GM19324 (cell line): ENCODE measurements around the gene ADCYAP1R1.
"Not testable (repeated sequence)": the region's sequence is repeated elsewhere in the genome, so short reads cannot be mapped to it uniquely, and the experiment has no call there.

ENCODE experiments used
- ATAC-seq: cut with Tn5 transposase; IDR thresholded peaks from one replicate; pipeline ENCODE4 v1.9.1; 2021; ENCODE audit warnings: mild to moderate bottlenecking, moderate library complexity; ENCODE audit not compliant: unreplicated experiment, low FRiP score

Gene ADCYAP1R1

DNA sequence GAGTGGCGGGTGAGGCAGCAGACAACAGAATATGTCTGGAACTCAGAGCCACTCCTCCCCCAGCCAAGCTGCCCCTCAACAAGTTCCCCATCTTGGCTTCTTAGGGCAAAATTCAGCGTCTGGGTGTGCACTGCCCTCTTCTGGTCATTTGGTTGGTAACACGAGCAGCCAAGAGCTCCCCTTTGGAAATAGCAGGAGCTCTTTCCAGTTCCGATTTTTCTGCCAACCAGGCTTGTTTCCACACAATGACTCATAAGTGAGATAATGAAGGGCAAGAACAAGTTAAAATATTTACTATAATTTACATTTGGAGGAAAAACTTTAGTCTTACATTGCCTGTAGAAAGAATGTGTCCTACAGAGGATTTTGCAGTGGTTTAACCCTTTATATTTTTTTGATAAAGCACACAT lies 70.5 kb downstream of the ADCYAP1R1 start:
- ATAC-seq = no peak

GRCh38 chr7:31123321-31123720 lies 71.2 kb downstream of the ADCYAP1R1 start:
- ATAC-seq = no peak

GRCh38 chr7:31123726-31124125 lies 71.6 kb downstream of the ADCYAP1R1 start:
- no peak for ATAC-seq

- no peak for ATAC-seq
These were observed 73.1 kb downstream of the ADCYAP1R1 start for GRCh38 chr7:31125171-31125570.

DNA sequence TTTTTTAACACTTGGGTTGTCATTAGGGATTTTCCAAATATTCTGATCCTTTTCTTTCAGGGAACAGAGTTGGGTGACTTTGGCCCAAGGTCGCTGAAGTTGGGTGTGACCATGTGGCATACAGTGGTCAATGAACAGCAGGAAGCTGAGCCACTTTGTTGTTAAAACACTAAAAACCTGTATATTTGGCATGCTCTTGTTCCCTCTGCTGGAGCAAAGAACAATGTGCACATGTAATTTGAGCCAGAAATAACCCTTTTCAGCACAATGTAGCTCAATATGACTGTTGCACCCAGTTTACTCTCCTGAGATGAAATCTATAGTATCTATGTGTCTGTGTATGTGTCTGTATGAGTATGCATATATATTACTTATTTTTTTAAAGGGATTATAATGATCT lies 74.9 kb downstream of the ADCYAP1R1 start:
- ATAC-seq = no peak

DNA sequence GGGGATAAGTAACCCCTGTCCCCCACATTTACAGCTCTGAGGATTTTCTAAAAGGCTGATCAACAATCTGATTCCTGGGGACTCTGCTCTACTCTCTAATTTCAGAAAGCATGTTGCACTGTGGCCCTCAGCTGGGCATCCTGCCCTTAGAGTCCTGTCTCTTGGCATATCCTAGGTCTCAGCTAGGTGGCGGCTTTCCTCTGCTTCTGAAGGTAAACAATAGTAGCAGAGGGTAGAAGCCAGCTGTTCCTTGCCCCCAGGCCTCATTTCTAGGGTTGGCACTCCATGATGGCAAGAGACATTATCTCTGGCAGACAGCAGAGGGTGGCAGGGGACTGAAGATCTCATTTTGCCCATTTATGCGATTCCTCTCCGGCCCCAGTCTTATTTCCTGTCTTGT lies 77.0 kb downstream of the ADCYAP1R1 start:
- ATAC-seq = no peak

GRCh38 chr7:31133497-31133896 lies 81.4 kb downstream of the ADCYAP1R1 start:
- ATAC-seq = no peak

DNA sequence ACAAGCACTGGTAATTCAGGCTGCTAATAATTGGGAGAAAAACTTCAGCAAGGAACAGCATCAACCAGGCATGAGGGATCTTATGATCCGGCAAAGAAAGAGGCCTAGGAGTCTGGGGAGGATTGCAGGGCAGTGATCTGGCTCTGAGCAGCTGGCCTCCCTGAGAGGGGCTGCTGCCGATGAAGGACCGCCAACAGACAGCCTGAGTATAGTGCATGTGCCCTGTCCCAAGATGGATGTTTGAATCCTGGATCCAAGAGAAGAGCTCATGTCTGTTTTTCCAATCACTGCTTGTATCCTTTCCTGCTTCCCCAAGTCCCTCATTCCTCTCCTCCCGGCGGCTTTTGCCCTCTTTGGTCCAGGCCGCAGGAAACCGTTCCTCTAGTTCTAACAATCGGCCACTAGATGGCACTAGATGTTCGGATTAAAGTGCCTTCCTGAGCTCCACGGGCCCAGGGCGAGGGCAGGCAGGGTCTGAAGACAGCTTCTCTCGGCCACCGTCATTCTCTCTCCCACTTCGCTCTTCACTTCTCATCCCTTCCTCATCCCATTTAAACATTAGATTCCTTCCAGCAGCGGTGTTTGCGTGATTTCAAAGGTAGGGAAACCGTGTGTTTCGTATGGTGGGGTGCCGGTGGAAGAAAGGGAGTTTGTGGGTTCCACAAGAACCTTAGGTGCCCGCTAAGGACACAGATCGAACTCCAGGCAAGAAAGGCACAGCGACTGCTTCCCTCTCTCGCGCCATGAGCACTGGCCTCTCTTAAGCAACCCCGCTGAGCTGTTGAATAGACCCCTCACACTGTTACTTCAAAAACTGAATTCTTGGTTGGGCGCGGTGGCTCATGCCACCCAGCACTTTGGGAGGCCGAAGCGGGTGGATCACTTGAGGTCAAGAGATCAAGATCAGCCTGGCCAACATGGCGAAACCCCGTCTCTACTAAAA lies 82.4 kb downstream of the ADCYAP1R1 start:
- peak; percentile 77 for ATAC-seq

GRCh38 chr7:31137234-31137633 lies 85.1 kb downstream of the ADCYAP1R1 start:
- no peak for ATAC-seq

GRCh38 chr7:31145339-31145738 lies 93.2 kb downstream of the ADCYAP1R1 start:
- ATAC-seq = no peak

- ATAC-seq = no peak
These were observed 93.9 kb downstream of the ADCYAP1R1 start for GRCh38 chr7:31146030-31146429.

DNA sequence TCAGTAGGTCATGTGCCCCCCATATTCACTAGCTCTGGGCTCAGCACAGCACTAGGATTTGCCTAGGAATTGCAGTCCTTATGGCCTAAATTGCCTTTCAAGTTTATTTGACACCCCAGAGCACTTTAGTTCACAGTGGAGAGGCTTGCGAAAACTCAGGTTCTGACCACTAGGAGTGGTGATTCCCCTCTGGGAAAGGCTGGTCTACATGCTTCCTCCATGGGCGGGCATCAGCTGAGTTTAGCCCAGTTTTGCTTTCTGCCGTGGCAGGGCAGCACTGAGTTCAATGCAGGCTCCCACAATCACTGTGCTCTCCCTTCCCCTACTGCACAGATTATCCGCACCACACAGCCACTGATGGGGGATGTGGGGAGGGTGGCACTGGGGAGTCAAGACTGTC lies 94.4 kb downstream of the ADCYAP1R1 start:
- no peak for ATAC-seq

- ATAC-seq = no peak
These were observed 99.7 kb downstream of the ADCYAP1R1 start for GRCh38 chr7:31151849-31152248.

DNA sequence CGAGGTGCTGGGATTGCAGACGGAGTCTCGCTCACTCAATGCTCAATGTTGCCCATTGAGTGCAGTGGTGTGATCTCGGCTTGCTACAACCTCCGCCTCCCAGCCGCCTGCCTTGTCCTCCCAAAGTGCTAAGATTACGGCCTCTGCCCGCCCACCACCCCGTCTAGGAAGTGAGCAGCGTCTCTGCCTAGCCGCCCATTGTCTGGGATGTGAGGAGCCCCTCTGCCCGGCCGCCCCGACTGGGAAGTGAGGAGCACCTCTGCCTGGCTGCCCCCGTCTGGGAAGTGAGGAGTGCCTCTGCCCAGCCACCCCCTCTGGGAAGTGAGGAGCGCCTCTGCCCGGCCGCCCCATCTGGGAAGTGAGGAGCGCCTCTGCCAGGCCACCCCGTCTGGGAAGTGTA lies 101.2 kb downstream of the ADCYAP1R1 start:
- ATAC-seq = not testable (repeated sequence)

DNA sequence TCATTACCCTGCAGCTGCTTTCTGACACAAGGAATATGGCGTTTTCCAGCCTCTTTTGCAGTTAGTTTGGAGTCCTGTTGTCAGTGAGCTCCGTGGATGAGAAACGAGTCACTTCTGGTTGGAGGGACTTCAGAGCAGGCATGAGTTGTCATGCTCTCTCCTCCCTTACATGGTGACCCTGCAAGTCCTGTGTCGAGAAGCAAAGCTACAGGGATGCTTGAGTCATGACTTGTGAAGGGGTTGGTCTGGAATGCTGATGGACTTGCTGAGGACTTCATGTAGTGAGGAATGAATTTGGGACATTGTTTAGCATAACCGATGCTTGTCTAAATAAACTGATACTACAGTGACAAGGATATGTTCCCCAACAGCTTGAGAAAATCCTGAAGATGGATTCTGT lies 108.8 kb downstream of the ADCYAP1R1 start:
- ATAC-seq = no peak
